ENCODE measurements around the gene KCTD6.

GRCh38 chr3:58491506-58492402, at the start of gene KCTD6:
- TF ChIP-seq JUN (CRISPR knock-in tag; IDR thresholded peaks at IDR 0.05) (no peak), CTCF (IDR thresholded peaks at IDR 0.05) (peak; percentile 66), ATF3 (CRISPR knock-in tag; conservative IDR thresholded peaks at IDR 0.05) (no peak), CREM (CRISPR knock-in tag; IDR thresholded peaks at IDR 0.05) (0 out of 2 replicates have a peak, but pooled peaks have one; percentile 61), CDX4 (CRISPR knock-in tag; IDR thresholded peaks at IDR 0.05; ENCODE audit: borderline replicate concordance) (no peak), E2F1 (CRISPR knock-in tag; IDR thresholded peaks at IDR 0.05) (no peak), FOXP1 (CRISPR knock-in tag; IDR thresholded peaks at IDR 0.05; ENCODE audit: borderline replicate concordance) (no peak), MYBL2 (CRISPR knock-in tag; IDR thresholded peaks at IDR 0.05) (no peak), ZNF512 (CRISPR knock-in tag; IDR thresholded peaks at IDR 0.05; ENCODE audit: borderline replicate concordance) (no peak), PRDM15 (CRISPR knock-in tag; IDR thresholded peaks at IDR 0.05) (no peak), IRF1 (CRISPR knock-in tag; IDR thresholded peaks at IDR 0.05) (no peak), MLX (CRISPR knock-in tag; IDR thresholded peaks at IDR 0.05) (no peak), ATF2 (CRISPR knock-in tag; IDR thresholded peaks at IDR 0.05; ENCODE audit: borderline replicate concordance, low read depth) (no peak)
